H1 (cell line): ENCODE measurements around the gene DHRS3. TPM values are rescaled to one million over a fixed set of nuclear protein-coding genes. Genes with fewer than 3 reads are reported as not detected.

Source experiments
- CTCF ChIA-PET: fragments of 300-600 bp; sonication (Branson Sonifier 250); formaldehyde crosslinking; loops from one replicate; lab custom pipeline; 2021; ENCODE audit not compliant: partially characterized antibody; lab: Charles Lee
- POLR2A ChIA-PET: fragments of 300-600 bp; sonication (Branson Sonifier 250); formaldehyde crosslinking; loops from one replicate; lab custom pipeline; 2021; ENCODE audit warnings: inconsistent platforms; ENCODE audit not compliant: partially characterized antibody; lab: Charles Lee
- DNase-seq, 2 experiments: peaks; one replicate each; pipeline versions ENCODE4 v3.0.0 to v3.0.0-alpha.2; 2010 to 2022; ENCODE audit warnings: low spot score in 2 of 2, low read depth in 1 of 2, mixed read lengths in 1 of 2
- FAIRE-seq: peaks from 2 replicates; lab custom pipeline; 2011; peaks lifted over from hg19 to GRCh38; lab: Jason Lieb, UNC
- H2AFZ ChIP-seq: 2 replicates; pipeline ENCODE4 v1.8.1; 2012; ENCODE audit warnings: low read length, inconsistent platforms
- H2AK5ac ChIP-seq: 2 replicates; pipeline ENCODE4 v1.6.1; 2013; ENCODE audit warnings: low read depth, low read length
- H2BK120ac ChIP-seq: replicated peaks from 2 replicates; pipeline ENCODE3; 2013; ENCODE audit warnings: low read depth, low read length, inconsistent platforms
- H2BK12ac ChIP-seq: 2 replicates; pipeline ENCODE4 v1.6.1; 2013; ENCODE audit warnings: low read depth, low read length
- H2BK15ac ChIP-seq: 2 replicates; pipeline ENCODE4 v1.6.1; 2013; ENCODE audit warnings: low read length
- H2BK20ac ChIP-seq: 2 replicates; pipeline ENCODE4 v1.6.1; 2013; ENCODE audit warnings: low read length
- H2BK5ac ChIP-seq: 2 replicates; pipeline ENCODE4 v1.6.1; 2013; ENCODE audit warnings: low read depth, low read length
- H3K14ac ChIP-seq: 2 replicates; pipeline ENCODE4 v1.6.1; 2013; ENCODE audit warnings: inconsistent platforms; ENCODE audit not compliant: insufficient read length
- H3K18ac ChIP-seq: 2 replicates; pipeline ENCODE4 v1.6.1; 2013; ENCODE audit warnings: low read length; ENCODE audit errors: extremely low read depth
- H3K23ac ChIP-seq: 2 replicates; pipeline ENCODE4 v1.6.1; 2013; ENCODE audit warnings: inconsistent platforms; ENCODE audit not compliant: insufficient read length
- H3K23me2 ChIP-seq: 2 replicates; pipeline ENCODE4 v1.6.1; 2013; ENCODE audit warnings: low read depth, low read length
- H3K27ac ChIP-seq: 2 replicates; pipeline ENCODE4 v1.6.1; 2011; ENCODE audit warnings: low read depth, low read length, inconsistent platforms
- H3K27me3 ChIP-seq, 4 experiments: replicated peaks in 1 of 4; 1 replicate in 1 of 4; 2 replicates in 3 of 4; pipeline versions ENCODE4 v1.6.1 to v1.8.1; 2011 to 2013; ENCODE audit warnings: low read length in 3 of 4, mild to moderate bottlenecking in 3 of 4, inconsistent platforms in 2 of 4, mixed read lengths in 2 of 4, moderate library complexity in 1 of 4; ENCODE audit not compliant: control insufficient read depth in 3 of 4, insufficient read depth in 3 of 4; ENCODE audit errors: extremely low read depth in 1 of 4
- H3K36me3 ChIP-seq, 4 experiments: 2 replicates each; pipeline versions ENCODE4 v1.6.1 to v1.8.1; 2011 to 2013; ENCODE audit warnings: mild to moderate bottlenecking in 4 of 4, low read length in 3 of 4, moderate library complexity in 2 of 4, control low read depth in 1 of 4, inconsistent platforms in 1 of 4; ENCODE audit not compliant: insufficient read depth in 4 of 4, control insufficient read depth in 2 of 4
- H3K4ac ChIP-seq: replicated peaks from 2 replicates; pipeline ENCODE3; 2013; ENCODE audit warnings: low read length, low read depth, mixed read lengths, inconsistent platforms; ENCODE audit not compliant: insufficient read length
- H3K4me1 ChIP-seq, 4 experiments: replicated peaks in 1 of 4; 1 replicate in 1 of 4; 2 replicates in 3 of 4; pipeline versions ENCODE4 v1.6.1 to v1.8.1; 2011 to 2013; ENCODE audit warnings: low read length in 3 of 4, inconsistent platforms in 2 of 4, mixed read lengths in 1 of 4; ENCODE audit not compliant: insufficient read depth in 4 of 4, control insufficient read depth in 3 of 4
- H3K4me2 ChIP-seq, 2 experiments: 2 replicates each; pipeline versions ENCODE4 v1.6.1 to v1.8.1; 2011 to 2013; ENCODE audit warnings: low read depth in 2 of 2, low read length in 2 of 2, control low read depth in 1 of 2, inconsistent platforms in 1 of 2, mild to moderate bottlenecking in 1 of 2; ENCODE audit not compliant: insufficient read depth in 1 of 2
- H3K4me3 ChIP-seq, 4 experiments: fragments of 200-600, 300-600 bp in 1 of 4; sonication (generic), shearing (Covaris generic), sonication (Bioruptor Twin) in 1 of 4; 2 replicates each; pipeline versions ENCODE4 v1.5.1 to v1.8.1; 2011 to 2016; ENCODE audit warnings: low read length in 4 of 4, low read depth in 3 of 4, control low read depth in 2 of 4, inconsistent platforms in 2 of 4, mild to moderate bottlenecking in 2 of 4, mixed read lengths in 1 of 4, moderate library complexity in 1 of 4; ENCODE audit not compliant: insufficient read depth in 2 of 4; ENCODE audit errors: extremely low read depth in 1 of 4
- H3K56ac ChIP-seq: replicated peaks from 2 replicates; pipeline ENCODE3; 2013; ENCODE audit warnings: low read depth, mild to moderate bottlenecking, mixed read lengths, low read length, inconsistent platforms; ENCODE audit not compliant: insufficient read length
- H3K79me1 ChIP-seq: 2 replicates; pipeline ENCODE4 v1.6.1; 2013; ENCODE audit warnings: low read depth, low read length, control low read depth
- H3K79me2 ChIP-seq, 2 experiments: 2 replicates each; pipeline versions ENCODE4 v1.6.1 to v1.8.1; 2012 to 2013; ENCODE audit warnings: low read length in 2 of 2, mild to moderate bottlenecking in 2 of 2, inconsistent platforms in 1 of 2; ENCODE audit not compliant: insufficient read depth in 2 of 2, control insufficient read depth in 1 of 2
- H3K9ac ChIP-seq, 4 experiments: replicated peaks in 1 of 4; 1 replicate in 1 of 4; 2 replicates in 3 of 4; pipeline versions ENCODE4 v1.6.1 to v1.8.1; 2011 to 2013; ENCODE audit warnings: low read depth in 3 of 4, low read length in 3 of 4, control low read depth in 2 of 4, mild to moderate bottlenecking in 2 of 4, moderate library complexity in 2 of 4, inconsistent platforms in 1 of 4; ENCODE audit errors: extremely low read depth in 1 of 4
- H3K9me3 ChIP-seq, 2 experiments: 2 replicates each; pipeline versions ENCODE4 v1.6.1 to v1.8.1; 2012 to 2013; ENCODE audit warnings: mild to moderate bottlenecking in 2 of 2, moderate library complexity in 2 of 2, control low read depth in 1 of 2, inconsistent platforms in 1 of 2, low read depth in 1 of 2, low read length in 1 of 2, mixed read lengths in 1 of 2; ENCODE audit not compliant: insufficient read depth in 2 of 2
- H4K20me1 ChIP-seq, 2 experiments: replicated peaks in 1 of 2; 2 replicates each; pipeline versions ENCODE3 to v1.8.1; 2011 to 2013; ENCODE audit warnings: inconsistent platforms in 2 of 2, low read length in 2 of 2, mild to moderate bottlenecking in 1 of 2; ENCODE audit not compliant: insufficient read depth in 2 of 2, control insufficient read depth in 1 of 2
- H4K5ac ChIP-seq: 2 replicates; pipeline ENCODE4 v1.6.1; 2013; ENCODE audit warnings: low read length, low read depth, mixed read lengths, inconsistent platforms; ENCODE audit not compliant: insufficient read length
- H4K8ac ChIP-seq: 2 replicates; pipeline ENCODE4 v1.8.0; 2013; ENCODE audit warnings: mild to moderate bottlenecking, moderate library complexity, low read length, inconsistent platforms; ENCODE audit not compliant: insufficient read depth; ENCODE audit errors: extremely low read depth
- H4K91ac ChIP-seq: replicated peaks from 2 replicates; pipeline ENCODE3; 2013; ENCODE audit warnings: low read length, mixed read lengths, inconsistent platforms; ENCODE audit not compliant: insufficient read length
- CEBPB ChIP-seq: IDR thresholded peaks from 2 replicates; pipeline ENCODE4 v1.6.1; 2012; ENCODE audit warnings: low read depth, low read length
- WGBS, 2 experiments: shearing (Covaris generic) in 1 of 2; methylation state at CpG; one replicate each; pipeline versions ENCODE4 v1.1.6 to v1.1.7; 2013 to 2015; ENCODE audit warnings: low lambda C conversion rate in 2 of 2, mixed read lengths in 2 of 2, inconsistent platforms in 1 of 2, low coverage in 1 of 2, missing lambda C conversion rate in 1 of 2; ENCODE audit not compliant: insufficient replicate concordance in 2 of 2, insufficient coverage in 1 of 2, insufficient read length in 1 of 2; ENCODE audit errors: extremely low coverage in 1 of 2, missing lambda C conversion rate in 1 of 2; 5-methylcytosine and 5-hydroxymethylcytosine counted together
- polyA plus RNA-seq, 7 experiments: library from polyadenylated mRNA; depleted of rRNA in 3 of 7; stranded (reverse) in 5 of 7; unstranded in 2 of 7; fragments of >200 nt in 5 of 7; fragments of 200-250 nt in 2 of 7; gene quantifications; 1 replicate in 5 of 7; 2 replicates in 1 of 7; 4 replicates in 1 of 7; pipeline versions ENCODE4 v1.2.1 to v1.2.3, GENCODE V29; 2011 to 2013; ENCODE audit warnings: missing spikeins in 2 of 7, mixed read lengths in 2 of 7
- total RNA-seq: library from RNA; stranded (reverse); fragmentation: NEBNext Ultra II Directional; extraction: Animal tissue kit (Norgen Biotek cat#: 25700); gene quantifications from 2 replicates; pipeline ENCODE4 v1.2.1, GENCODE V29; 2021

DHRS3 gene
- total and polyA plus RNA-seq, 2 of the 8 experiments (the other 6 are each of a cell fraction or from before 2014, with no cell fraction given), result 32.5 to 36.4 TPM

DNA sequence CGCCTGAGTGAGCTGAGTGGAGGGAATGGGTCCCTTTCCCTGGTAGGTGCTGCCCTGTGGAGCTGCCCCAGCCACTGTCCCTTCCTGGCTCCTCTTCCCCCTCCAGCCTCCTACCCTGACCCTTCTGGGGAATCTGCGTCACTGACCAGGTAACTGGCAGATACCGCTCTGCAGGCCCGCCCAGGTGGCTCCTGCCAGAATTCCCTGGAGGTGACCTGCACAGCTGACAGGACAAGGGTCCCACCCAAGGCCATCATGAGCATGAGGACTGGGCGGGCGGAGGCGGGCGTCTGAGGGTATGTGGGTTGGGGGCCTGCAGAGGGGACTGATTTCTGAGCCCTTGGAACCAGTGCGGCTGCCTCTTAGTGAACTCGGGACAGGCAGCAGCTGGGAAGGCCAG is 32.5 kb downstream of the DHRS3 start:
- Histone ChIP-seq H3K4me2 (no peak overlapping the region), H3K79me2 (no peaks in the 10 kb centered on the region; a peak in 2 of 4 replicates), H3K23ac (no peak overlapping the region), H3K18ac (no peak overlapping the region), H3K4me3 (no peak overlapping the region), H4K91ac (no peak overlapping the region), H4K8ac (no peak overlapping the region), H4K5ac (no peak overlapping the region), H3K9ac (no peak overlapping the region), H2AFZ (no peak overlapping the region), H3K4me1 (no peaks in the 10 kb centered on the region; a peak in 1 of 7 replicates), H3K27me3 (no peaks in the 10 kb centered on the region), H3K79me1 (no peaks in the 10 kb centered on the region; the same call in none of the 2 replicates), H2BK20ac (no peak overlapping the region), H2BK120ac (no peak overlapping the region), H3K56ac (peak overlapping the region; percentile 75), H3K36me3 (peaks cover 0 to 8% (median under 1%) of the 10 kb centered on the region in 4 experiments; a peak in 4 of 8 replicates), H4K20me1 (peaks cover 0 to 18% of the 10 kb centered on the region in 2 experiments), H2BK15ac (no peak overlapping the region), H3K23me2 (peaks cover 17% of the 10 kb centered on the region; the same call in 1 of the 2 replicates), H3K9me3 (no peaks in the 10 kb centered on the region), H3K14ac (no peak overlapping the region), H3K27ac (no peak overlapping the region), H2BK12ac (no peak overlapping the region), H3K4ac (no peak overlapping the region), H2AK5ac (no peak overlapping the region), H2BK5ac (no peak overlapping the region)
- no peak for TF ChIP-seq CEBPB
- ChIA-PET CTCF (interaction anchor here (1.0 to 1.4 kb wide), 3 partner anchors 10 to 22 kb away, joined by 3 read pairs; no protein-coding TSS in a partner anchor), POLR2A (no interaction called here)
- FAIRE-seq, result no peak
- no peak for DNase-seq
- WGBS, 2 experiments, result 94% methylated on average over 10 of the region's 10 CpGs; no CpG with 5 or more reads in 1 of the 2 experiments
